Fibroblast of mammary gland (primary cell): ENCODE data around the gene SPI1.
A peak's percentile ranks its signal among the peaks of the same experiment; 100 is the strongest.

Experiments
- DNase-seq: peaks from one replicate; pipeline ENCODE4 v3.0.0-alpha.2; 2010; ENCODE audit warnings: low read depth
- H3K4me3 ChIP-seq: 2 replicates; pipeline ENCODE4 v1.5.1; 2011; ENCODE audit warnings: low read depth, mild to moderate bottlenecking, low read length, moderate library complexity; ENCODE audit not compliant: control insufficient read depth
- TF ChIP-seq, protein P1 (sequence below): conservative IDR thresholded peaks from 2 replicates; pipeline ENCODE4 v1.5.1; 2011; ENCODE audit warnings: low read depth, low read length, inconsistent platforms; ENCODE audit not compliant: control insufficient read depth, insufficient read depth

Gene SPI1

DNA sequence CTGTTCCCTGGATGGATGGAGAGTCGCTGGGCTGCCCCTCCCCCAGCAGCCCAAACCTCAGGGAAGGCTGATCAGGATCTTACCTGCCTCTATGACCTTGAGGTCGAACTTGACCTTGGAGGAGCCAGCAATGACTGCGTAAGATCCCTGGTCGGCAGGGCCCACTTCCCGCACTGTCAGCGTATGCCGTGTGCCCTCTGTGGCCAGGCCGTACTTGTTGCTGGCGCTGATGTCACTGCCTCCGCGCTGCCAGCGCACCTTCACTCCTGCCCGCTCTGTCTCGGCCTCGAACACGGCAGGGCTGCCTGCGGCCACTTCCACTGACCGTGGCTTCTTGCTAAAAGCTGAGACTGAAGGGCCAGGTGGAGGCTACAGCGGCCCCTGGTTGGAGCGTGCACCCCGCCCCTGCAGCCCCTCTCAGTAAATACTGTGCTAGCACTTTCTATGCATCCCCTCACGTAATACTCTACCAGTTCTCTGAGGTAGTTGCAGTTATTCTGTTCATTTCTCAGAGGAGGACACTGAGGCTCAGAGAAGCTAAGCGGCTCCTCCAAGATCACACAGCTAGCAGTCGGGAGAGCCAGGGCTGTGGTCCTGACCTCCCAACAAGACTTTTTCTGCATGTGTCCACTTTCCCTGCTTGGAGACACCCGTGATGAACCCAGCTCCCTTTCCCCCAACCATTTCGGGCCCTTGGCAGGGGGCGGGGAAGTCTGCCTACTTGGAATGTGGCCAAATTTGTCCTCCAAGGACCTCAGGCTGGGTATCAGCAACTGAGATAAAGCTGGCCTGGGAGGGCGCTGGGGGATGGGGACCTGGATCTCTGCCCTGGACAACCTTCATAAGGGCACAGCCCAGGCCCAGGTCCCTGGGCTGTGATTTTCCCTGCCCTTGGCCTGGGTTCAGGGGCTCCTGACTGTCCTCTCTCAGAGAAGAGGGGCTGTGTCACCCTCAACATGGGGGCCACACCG lies 26.9 kb downstream of the SPI1 start:
- no peak overlapping the region for H3K4me3 ChIP-seq
- no peak for DNase-seq
- TF ChIP-seq, protein P1, sequence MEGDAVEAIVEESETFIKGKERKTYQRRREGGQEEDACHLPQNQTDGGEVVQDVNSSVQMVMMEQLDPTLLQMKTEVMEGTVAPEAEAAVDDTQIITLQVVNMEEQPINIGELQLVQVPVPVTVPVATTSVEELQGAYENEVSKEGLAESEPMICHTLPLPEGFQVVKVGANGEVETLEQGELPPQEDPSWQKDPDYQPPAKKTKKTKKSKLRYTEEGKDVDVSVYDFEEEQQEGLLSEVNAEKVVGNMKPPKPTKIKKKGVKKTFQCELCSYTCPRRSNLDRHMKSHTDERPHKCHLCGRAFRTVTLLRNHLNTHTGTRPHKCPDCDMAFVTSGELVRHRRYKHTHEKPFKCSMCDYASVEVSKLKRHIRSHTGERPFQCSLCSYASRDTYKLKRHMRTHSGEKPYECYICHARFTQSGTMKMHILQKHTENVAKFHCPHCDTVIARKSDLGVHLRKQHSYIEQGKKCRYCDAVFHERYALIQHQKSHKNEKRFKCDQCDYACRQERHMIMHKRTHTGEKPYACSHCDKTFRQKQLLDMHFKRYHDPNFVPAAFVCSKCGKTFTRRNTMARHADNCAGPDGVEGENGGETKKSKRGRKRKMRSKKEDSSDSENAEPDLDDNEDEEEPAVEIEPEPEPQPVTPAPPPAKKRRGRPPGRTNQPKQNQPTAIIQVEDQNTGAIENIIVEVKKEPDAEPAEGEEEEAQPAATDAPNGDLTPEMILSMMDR = no peak

- no peak for DNase-seq
- TF ChIP-seq, protein P1 = no peak
- no peak overlapping the region for H3K4me3 ChIP-seq
These were observed 28.0 kb downstream of the SPI1 start for GRCh38 chr11:47350315-47350714.

DNA sequence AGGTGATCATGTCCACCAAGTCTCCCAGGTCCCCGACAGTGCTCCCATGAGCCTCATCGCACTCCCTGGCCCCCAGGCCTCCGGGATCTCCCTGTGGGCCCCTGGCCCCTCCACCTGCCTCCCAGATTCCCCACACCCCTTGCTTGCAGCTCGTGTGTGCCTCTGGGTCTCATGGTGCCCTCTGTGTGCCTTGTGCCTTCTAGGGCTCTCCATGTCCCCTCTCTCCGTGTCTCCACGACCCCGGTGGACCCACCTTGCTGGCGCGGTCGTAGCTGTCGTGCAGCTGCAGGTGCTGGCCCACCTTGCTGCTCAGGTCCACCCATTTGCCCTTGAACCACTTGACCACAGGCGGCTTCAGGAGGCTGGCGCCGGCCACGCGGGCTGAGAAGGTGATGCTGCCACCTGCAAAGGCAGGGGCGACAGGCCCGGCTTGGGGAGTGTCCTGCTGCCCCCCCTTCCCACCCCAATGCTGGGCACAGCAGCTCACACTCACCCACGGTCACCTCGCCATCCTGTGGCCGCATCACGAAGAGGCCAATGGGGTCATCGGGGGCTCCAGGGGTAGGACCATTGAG lies 28.7 kb downstream of the SPI1 start:
- TF ChIP-seq, protein P1 = no peak
- no peak for DNase-seq
- no peak overlapping the region for H3K4me3 ChIP-seq

DNA sequence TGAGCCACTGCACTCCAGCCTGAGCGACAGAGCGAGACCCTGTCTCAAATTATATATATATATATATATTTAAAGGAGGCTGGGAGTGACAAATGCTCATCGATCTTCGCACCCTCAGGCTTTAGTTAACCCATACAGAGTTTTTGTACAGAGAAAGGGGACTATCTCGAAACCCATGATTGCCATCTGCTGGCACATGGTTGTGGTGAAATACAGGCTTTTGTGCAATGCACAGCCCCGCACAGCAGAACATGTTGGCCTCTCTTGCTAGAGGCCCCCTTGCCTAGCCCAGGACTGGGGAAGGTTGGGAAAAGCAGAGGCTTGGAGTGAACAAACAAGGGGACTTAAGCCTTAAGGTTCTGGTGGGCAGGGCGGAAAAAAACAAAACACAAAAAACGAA lies 29.5 kb downstream of the SPI1 start:
- TF ChIP-seq, protein P1 = peak; percentile 19
- H3K4me3 ChIP-seq = no peak overlapping the region
- peak; percentile 27 for DNase-seq

- H3K4me3 ChIP-seq = no peak overlapping the region
- DNase-seq = no peak
- TF ChIP-seq, protein P1 = no peak
These were observed 30.1 kb downstream of the SPI1 start for GRCh38 chr11:47348131-47348802.

DNA sequence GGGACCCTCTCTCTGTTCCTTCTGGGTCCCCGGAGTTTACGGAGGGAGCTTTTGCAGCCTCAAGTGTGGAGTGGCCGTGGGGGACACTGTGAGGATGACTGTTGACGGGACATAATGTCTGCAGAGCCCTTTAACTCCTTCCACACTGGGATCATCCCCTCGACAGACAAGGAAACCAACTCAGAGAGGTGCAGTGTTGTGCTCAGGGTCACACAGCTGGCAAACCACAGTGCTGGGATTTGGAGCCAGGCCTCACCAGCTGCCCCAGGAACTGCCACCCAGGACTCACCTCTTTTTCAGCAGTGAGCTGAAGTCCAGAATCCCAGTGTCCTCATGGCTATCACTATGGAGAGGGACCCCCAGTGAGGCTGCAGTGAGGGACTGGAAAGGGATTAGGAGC lies 31.2 kb downstream of the SPI1 start:
- TF ChIP-seq, protein P1 = no peak
- DNase-seq = no peak
- no peak overlapping the region for H3K4me3 ChIP-seq
